PC-3 (cell line): Measurements from ENCODE around the gene RGS9. TPM values are rescaled to one million over a fixed set of nuclear protein-coding genes. Genes with fewer than 3 reads are reported as not detected.

Experiments used
- ATAC-seq: fragments of 200-7000 bp; cut with Tn5 transposase; 2 replicates; pipeline ENCODE4 v1.9.1; 2020; ENCODE audit warnings: mild to moderate bottlenecking, moderate library complexity
- BruUV-seq: library from RNA; stranded (reverse); fragments of 400-500 nt; replicated peaks from 2 replicates; lab custom pipeline; 2021; lab: Mats Ljungman, UMichigan
- CTCF ChIA-PET: fragments of 300-600 bp; sonication (Branson Sonifier 250); formaldehyde crosslinking; loops from one replicate; lab custom pipeline; 2022; ENCODE audit warnings: antibody characterized with exemption; lab: Charles Lee
- POLR2A ChIA-PET: fragments of 300-600 bp; sonication (Branson Sonifier 250); formaldehyde crosslinking; loops from one replicate; lab custom pipeline; 2022; ENCODE audit warnings: antibody characterized with exemption; ENCODE audit not compliant: unreplicated experiment; lab: Charles Lee
- DNase-seq: peaks from one replicate; pipeline ENCODE4 v3.0.0-alpha.2; 2015
- H2AFZ ChIP-seq: fragments of 300-600 bp; sonication (generic); 2 replicates; pipeline ENCODE4 v1.6.0; 2016; ENCODE audit warnings: antibody characterized with exemption, low read length
- H3F3A ChIP-seq: fragments of 300-600 bp; sonication (generic); one replicate; pipeline ENCODE4 v1.6.0; 2017; ENCODE audit warnings: antibody characterized with exemption, low read length, control low read depth, mild to moderate bottlenecking; ENCODE audit not compliant: unreplicated experiment
- H3K27ac ChIP-seq: fragments of 300-600 bp; sonication (generic); 2 replicates; pipeline ENCODE4 v1.5.1; 2016; ENCODE audit warnings: mild to moderate bottlenecking, low read length
- H3K27me3 ChIP-seq: fragments of 300-600 bp; sonication (generic); 2 replicates; pipeline ENCODE4 v1.6.1; 2016; ENCODE audit warnings: low read length, mixed read lengths
- H3K36me3 ChIP-seq: fragments of 300-600 bp; sonication (generic); 2 replicates; pipeline ENCODE4 v1.6.1; 2016; ENCODE audit warnings: low read depth, mixed run types, low read length, mixed read lengths
- H3K4me1 ChIP-seq: fragments of 300-600 bp; sonication (generic); 2 replicates; pipeline ENCODE4 v1.5.1; 2016; ENCODE audit warnings: low read length; ENCODE audit not compliant: insufficient read depth
- H3K4me2 ChIP-seq: fragments of 300-600 bp; sonication (generic); 2 replicates; pipeline ENCODE4 v1.6.0; 2016; ENCODE audit warnings: low read length
- H3K4me3 ChIP-seq: fragments of 300-600 bp; sonication (generic); 2 replicates; pipeline ENCODE4 v1.5.1; 2016; ENCODE audit warnings: mild to moderate bottlenecking, low read length, mixed read lengths
- H3K79me2 ChIP-seq: fragments of 300-600 bp; sonication (generic); 2 replicates; pipeline ENCODE4 v1.6.1; 2017; ENCODE audit warnings: low read length, mixed read lengths
- H3K9ac ChIP-seq: fragments of 300-600 bp; sonication (generic); 2 replicates; pipeline ENCODE4 v1.6.0; 2016; ENCODE audit warnings: mild to moderate bottlenecking, low read length
- H3K9me2 ChIP-seq: fragments of 300-600 bp; sonication (generic); replicated peaks from 2 replicates; pipeline ENCODE4 v1.6.1; 2016; ENCODE audit warnings: mixed run types, low read length, mixed read lengths
- H3K9me3 ChIP-seq: fragments of 300-600 bp; sonication (generic); 2 replicates; pipeline ENCODE4 v1.6.1; 2016; ENCODE audit warnings: low read length, mixed read lengths
- H4K20me1 ChIP-seq: fragments of 300-600 bp; sonication (generic); 2 replicates; pipeline ENCODE4 v1.6.1; 2016; ENCODE audit warnings: low read length, mixed read lengths
- EZH2 ChIP-seq: fragments of 300-600 bp; sonication (generic); IDR thresholded peaks from one replicate; pipeline ENCODE4 v1.6.1; 2017; ENCODE audit warnings: antibody characterized with exemption, mild to moderate bottlenecking, low read length; ENCODE audit not compliant: unreplicated experiment
- EZH2phosphoT487 ChIP-seq: fragments of 300-600 bp; sonication (generic); IDR thresholded peaks from 2 replicates; pipeline ENCODE4 v1.6.1; 2018; ENCODE audit warnings: mild to moderate bottlenecking, antibody characterized with exemption, low read length, borderline replicate concordance
- intact Hi-C: fragments of 100-400 bp; cut with micrococcal nuclease; formaldehyde crosslinking; loops from 2 replicates; pipeline ENCODE4 v1.9.0; 2023
- total RNA-seq: library from RNA; depleted of rRNA; stranded (reverse); fragments of >200 nt; gene quantifications from 2 replicates; pipeline ENCODE4 v1.2.3, GENCODE V29; 2014
- TF ChIP-seq, protein P1 (sequence below): fragments of 300-600 bp; sonication (generic); conservative IDR thresholded peaks from 2 replicates; pipeline ENCODE4 v1.5.1; 2017; ENCODE audit warnings: antibody characterized with exemption, low read depth, mild to moderate bottlenecking, low read length

Gene RGS9
- total RNA-seq, 1 experiment from 2014 or later: 2.7 TPM

DNA sequence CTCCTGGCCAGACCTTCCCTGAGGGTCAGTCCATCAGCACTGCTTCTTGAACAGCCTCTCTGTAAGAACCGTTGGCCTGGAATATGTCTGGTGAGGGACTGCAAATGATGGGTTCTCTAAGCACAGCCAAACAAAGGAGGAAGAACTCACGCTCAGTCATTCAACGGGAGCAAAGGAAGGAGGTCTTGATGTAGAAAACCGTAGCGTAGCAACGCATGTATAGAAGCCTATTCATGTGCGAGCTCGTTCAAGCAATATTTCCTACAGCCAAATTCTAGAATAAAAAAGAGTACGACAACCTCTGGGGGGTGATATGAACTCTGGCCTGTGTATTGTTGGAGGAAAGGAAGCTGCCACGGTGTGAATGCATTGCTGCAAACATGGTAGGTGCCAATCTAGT is 64.2 kb downstream of the RGS9 start:
- no peak for ATAC-seq
- POLR2A ChIA-PET: no interaction called here
- no peak overlapping the region for H2AFZ ChIP-seq
- H3K36me3 ChIP-seq: no peaks in the 10 kb centered on the region
- no peaks in the 10 kb centered on the region for H3K9me2 ChIP-seq
- H3F3A ChIP-seq: no peaks in the 10 kb centered on the region
- TF ChIP-seq EZH2 (no peak), EZH2phosphoT487 (no peak)
- TF ChIP-seq, protein P1, sequence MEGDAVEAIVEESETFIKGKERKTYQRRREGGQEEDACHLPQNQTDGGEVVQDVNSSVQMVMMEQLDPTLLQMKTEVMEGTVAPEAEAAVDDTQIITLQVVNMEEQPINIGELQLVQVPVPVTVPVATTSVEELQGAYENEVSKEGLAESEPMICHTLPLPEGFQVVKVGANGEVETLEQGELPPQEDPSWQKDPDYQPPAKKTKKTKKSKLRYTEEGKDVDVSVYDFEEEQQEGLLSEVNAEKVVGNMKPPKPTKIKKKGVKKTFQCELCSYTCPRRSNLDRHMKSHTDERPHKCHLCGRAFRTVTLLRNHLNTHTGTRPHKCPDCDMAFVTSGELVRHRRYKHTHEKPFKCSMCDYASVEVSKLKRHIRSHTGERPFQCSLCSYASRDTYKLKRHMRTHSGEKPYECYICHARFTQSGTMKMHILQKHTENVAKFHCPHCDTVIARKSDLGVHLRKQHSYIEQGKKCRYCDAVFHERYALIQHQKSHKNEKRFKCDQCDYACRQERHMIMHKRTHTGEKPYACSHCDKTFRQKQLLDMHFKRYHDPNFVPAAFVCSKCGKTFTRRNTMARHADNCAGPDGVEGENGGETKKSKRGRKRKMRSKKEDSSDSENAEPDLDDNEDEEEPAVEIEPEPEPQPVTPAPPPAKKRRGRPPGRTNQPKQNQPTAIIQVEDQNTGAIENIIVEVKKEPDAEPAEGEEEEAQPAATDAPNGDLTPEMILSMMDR: no peak
- CTCF ChIA-PET: no interaction called here
- no TSS peak for BruUV-seq
- H3K27me3 ChIP-seq: no peaks in the 10 kb centered on the region
- H3K4me3 ChIP-seq: no peak overlapping the region
- H4K20me1 ChIP-seq: no peaks in the 10 kb centered on the region
- H3K79me2 ChIP-seq: no peaks in the 10 kb centered on the region
- H3K4me1 ChIP-seq: 0 out of 2 replicates have a peak, but pooled peaks cover 5% of the 10 kb centered on the region
- intact Hi-C loops: no loop called here
- no peak overlapping the region for H3K27ac ChIP-seq
- no peak overlapping the region for H3K9ac ChIP-seq
- H3K4me2 ChIP-seq: no peak overlapping the region
- DNase-seq: no peak
- H3K9me3 ChIP-seq: no peaks in the 10 kb centered on the region

DNA sequence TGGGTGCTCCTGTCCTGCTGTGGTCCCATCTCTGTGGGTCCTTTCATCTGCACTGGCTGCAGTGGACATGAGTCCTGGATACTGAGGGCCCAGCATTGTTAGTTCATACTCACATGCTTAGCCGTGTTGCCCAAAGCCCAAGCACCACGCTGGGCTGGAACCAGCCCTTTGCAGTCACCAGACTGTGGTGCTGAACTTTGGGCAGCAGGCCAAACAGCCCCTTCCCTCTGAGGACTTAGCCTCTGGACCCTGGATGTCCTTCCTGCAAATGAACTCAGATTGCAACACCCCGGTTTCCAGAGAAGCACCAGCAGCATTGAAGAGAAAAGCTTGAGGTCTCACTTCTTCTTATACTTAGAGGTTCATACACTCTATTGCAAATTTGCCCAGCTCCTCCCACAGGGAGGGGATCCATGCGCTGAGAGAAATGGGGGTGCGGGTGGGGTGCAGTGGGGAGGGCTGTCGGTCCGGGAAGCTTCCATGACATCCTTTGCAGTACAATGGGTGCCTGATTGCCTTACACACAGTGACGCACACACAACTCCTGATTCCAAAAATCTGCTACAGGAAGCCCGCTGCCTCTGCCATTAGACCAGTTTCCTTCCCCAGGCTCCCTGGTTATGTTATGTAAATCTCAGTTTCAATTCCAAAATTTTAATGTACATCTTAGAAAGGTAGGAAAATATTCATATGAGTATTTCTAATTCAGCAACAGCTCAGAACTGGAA is 65.8 kb downstream of the RGS9 start:
- H3K4me2 ChIP-seq: no peak overlapping the region

DNA sequence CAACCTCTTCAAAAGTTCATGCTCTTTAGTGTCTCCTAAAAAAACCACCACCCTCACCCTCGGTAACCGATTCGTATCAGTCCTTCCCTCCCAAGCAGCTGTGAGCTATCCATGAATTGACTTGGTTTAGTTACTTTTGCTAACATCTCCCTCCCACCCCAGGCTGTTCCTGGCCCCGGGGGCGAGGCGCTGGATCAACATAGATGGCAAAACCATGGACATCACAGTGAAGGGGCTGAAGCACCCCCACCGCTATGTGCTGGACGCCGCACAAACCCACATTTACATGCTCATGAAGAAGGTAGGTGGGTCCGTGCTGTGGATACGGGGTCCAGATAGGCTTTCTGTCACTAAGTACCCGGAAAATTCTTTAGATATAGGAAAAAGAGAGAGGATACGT is 66.8 kb downstream of the RGS9 start:
- no peak for ATAC-seq
- Histone ChIP-seq H3K79me2 (no peaks in the 10 kb centered on the region), H3K9me3 (no peaks in the 10 kb centered on the region), H3K27ac (no peak overlapping the region), H3K4me2 (no peak overlapping the region), H3K27me3 (no peaks in the 10 kb centered on the region), H3K36me3 (no peaks in the 10 kb centered on the region), H4K20me1 (no peaks in the 10 kb centered on the region), H3K4me1 (peaks cover 17% of the 10 kb centered on the region), H2AFZ (no peak overlapping the region), H3K4me3 (no peak overlapping the region), H3K9ac (no peak overlapping the region), H3K9me2 (no peaks in the 10 kb centered on the region), H3F3A (no peaks in the 10 kb centered on the region)
- TF ChIP-seq EZH2phosphoT487: no peak
- TF ChIP-seq, protein P1: no peak
- TF ChIP-seq EZH2: no peak
- POLR2A ChIA-PET: no interaction called here
- CTCF ChIA-PET: no interaction called here
- no peak for DNase-seq
- BruUV-seq: no TSS peak
- intact Hi-C loops: no loop called here

More for the DNA sequence above, 65.8 kb downstream of the RGS9 start:
- no peaks in the 10 kb centered on the region for H3K9me3 ChIP-seq
- no TSS peak for BruUV-seq
- H3K36me3 ChIP-seq: no peaks in the 10 kb centered on the region
- no peak for DNase-seq
- H3K27me3 ChIP-seq: no peaks in the 10 kb centered on the region
- no peak overlapping the region for H3K9ac ChIP-seq
- POLR2A ChIA-PET: no interaction called here
- no peak overlapping the region for H3K27ac ChIP-seq
- no peak for ATAC-seq
- no peaks in the 10 kb centered on the region for H3F3A ChIP-seq
- H3K9me2 ChIP-seq: no peaks in the 10 kb centered on the region
- H4K20me1 ChIP-seq: no peaks in the 10 kb centered on the region
- CTCF ChIA-PET: interaction anchor here (0.6 kb wide), 1 partner anchor 828 kb away, joined by 4 read pairs; no protein-coding TSS in a partner anchor
- no peaks in the 10 kb centered on the region for H3K79me2 ChIP-seq
- H2AFZ ChIP-seq: no peak overlapping the region
- intact Hi-C loops: no loop called here
- peaks cover 17% of the 10 kb centered on the region for H3K4me1 ChIP-seq
- no peak overlapping the region for H3K4me3 ChIP-seq
- TF ChIP-seq EZH2: no peak
- TF ChIP-seq EZH2phosphoT487: no peak
- TF ChIP-seq, protein P1: no peak
